ENCODE results near the gene SH3PXD2A.

- no peak for TF ChIP-seq POLR2A (IDR thresholded peaks at IDR 0.05)
- no peak for TF ChIP-seq CTCF (IDR thresholded peaks at IDR 0.05)
- TF ChIP-seq EP300 (IDR thresholded peaks at IDR 0.05): no peak
Measured at GRCh38 chr10:103879409-103879808, 24.0 kb upstream of the SH3PXD2A start.

All from sigmoid colon (tissue), 4 donors.